HG03064 (cell line): ENCODE results near the gene IVNS1ABP.
A peak's percentile ranks its signal among the peaks of the same experiment; 100 is the strongest.
"Not testable (repeated sequence)": the region's sequence is repeated elsewhere in the genome, so short reads cannot be mapped to it uniquely, and the experiment has no call there.

Experiments
- ATAC-seq: cut with Tn5 transposase; IDR thresholded peaks from one replicate; pipeline ENCODE4 v1.9.1; 2021; ENCODE audit warnings: low read depth; ENCODE audit not compliant: unreplicated experiment

Gene IVNS1ABP

DNA sequence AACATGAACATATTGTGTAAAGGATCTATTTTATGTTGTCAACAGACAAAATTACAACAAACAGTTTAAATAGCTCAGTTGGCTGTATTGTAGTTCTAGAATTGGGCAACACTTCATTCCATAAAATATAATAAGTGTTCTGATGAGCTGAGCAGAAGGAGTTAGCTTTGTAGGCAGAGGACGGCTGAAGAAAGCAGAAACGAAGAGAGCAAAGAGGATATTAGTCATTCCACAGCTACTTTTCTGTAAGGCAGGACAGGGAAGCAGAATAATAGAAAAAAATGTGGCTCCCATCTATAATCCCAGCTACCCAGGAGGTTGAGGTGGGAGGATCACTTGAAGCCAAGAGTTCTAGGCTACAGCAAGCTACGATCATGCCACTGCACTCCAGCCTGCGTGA is 20.2 kb upstream of the IVNS1ABP start:
- no peak for ATAC-seq

DNA sequence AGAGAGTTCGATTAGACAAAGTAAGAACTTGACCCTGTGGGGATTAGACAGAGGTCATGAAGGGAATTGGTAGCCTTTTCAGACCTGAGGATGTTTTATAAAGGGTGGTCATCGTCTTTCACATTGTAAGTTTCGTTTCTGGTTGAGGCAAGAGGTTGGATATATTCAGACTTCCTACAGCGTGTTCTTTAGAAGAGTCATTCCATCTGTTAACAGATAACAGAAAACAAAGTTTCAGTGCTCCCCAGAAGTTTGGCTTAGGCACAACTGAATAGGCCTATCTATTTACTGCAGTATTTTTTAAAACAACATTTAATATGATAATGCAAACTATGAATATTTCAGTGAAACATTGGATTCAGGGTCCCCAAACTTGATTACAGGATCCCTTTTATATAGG is 17.1 kb upstream of the IVNS1ABP start:
- no peak for ATAC-seq

DNA sequence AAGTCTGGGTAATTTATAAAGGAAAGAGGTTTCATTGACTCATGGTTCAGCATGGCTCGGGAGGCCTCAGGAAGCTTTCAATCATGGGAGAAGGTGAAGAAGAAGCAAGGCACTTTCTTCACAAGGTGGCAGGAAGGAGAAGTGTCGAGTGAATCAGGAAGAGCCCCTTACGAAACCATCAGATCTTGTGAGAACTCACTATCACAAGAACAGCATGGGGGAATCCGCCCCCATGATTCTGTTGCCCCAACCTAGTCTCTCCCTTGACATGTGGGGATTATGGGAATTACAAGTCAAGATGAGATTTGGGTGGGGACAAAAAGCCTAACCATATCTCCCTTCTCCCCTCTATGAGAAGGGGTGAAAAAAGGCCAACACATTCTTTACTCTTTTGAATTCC is 11.2 kb upstream of the IVNS1ABP start:
- no peak for ATAC-seq

DNA sequence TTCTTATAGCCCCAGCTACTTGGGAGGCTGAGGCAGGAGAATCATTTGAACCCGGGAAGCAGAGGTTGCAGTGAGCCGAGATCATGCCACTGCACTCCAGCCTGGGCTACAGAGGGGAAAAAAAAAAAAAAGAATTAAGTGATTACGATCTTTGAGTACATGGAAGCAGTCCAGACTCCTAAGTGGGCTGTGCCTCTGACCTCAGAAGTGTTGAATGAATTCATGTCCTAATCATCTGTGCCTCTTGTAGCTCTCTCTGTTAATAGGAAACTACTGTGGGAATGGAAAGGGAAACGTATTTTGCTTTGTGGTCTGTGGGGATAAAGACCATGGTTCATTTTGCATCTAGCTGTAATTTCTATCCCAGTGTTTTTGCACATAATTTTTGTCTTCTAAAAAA is 8.4 kb upstream of the IVNS1ABP start:
- ATAC-seq: no peak

DNA sequence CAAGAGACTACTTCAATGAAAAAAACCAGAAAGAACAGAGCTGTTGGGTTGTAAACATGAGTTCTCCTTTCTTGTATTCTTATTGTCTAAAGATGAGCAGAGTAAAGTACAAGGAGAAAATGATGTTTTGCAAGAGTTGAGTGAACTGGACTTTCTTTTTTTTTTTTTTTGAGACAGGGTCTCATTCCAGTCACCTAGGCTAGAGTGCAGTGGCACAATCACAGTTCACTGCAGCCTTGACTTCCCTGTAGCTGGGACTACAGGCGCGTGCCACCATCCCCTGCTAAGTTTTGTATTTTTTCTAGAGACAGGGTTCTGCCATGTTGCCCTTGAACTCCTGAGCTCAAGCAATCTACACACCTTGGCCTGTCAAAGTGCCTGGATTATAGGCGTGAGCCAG is 7.1 kb upstream of the IVNS1ABP start:
- ATAC-seq: no peak

DNA sequence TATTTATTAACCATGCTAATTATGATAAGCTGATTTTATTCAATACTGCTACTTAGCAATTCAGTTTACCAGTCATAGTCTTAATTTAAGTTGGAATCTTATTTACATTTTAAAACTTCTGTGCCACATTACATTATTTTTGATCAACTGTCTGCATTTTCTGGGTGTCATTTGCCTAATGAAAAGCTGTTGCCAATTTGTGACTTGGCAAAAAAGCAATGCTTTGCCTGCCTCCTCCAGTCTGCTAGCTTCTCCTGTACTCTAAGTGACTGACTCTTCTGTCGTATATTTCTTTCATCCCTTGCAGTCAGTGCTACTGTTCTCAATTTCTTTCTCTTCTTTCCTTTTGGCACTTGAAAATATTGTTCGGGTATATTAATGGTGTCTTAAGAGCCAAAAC is 5.6 kb upstream of the IVNS1ABP start:
- no peak for ATAC-seq

DNA sequence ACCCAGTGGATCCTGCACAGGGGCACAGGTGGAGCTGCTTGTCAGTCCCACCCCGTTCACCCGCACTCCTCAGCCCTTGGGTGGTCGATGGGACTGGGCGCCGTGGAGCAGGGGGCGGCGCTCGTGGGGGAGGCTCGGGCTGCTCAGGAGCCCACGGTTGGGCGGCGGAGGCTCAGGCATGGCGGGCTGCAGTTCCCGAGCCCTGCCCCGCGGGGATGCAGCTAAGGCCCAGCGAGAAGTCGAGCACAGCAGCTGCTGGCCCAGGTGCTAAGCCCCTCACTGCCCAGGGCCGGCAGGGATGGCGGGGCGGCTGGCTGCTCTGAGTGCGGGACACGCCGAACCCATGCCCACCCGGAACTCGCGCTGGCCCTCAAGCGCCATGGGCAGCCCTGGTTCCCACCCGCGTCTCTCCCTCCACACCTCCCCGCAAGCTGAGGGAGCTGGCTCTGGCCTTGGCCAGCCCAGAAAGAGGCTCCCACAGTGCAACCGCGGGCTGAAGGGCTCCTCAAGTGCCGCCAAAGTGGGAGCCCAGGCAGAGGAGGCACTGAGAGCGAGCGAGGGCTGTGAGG is 4.7 kb upstream of the IVNS1ABP start:
- ATAC-seq: not testable (repeated sequence)

DNA sequence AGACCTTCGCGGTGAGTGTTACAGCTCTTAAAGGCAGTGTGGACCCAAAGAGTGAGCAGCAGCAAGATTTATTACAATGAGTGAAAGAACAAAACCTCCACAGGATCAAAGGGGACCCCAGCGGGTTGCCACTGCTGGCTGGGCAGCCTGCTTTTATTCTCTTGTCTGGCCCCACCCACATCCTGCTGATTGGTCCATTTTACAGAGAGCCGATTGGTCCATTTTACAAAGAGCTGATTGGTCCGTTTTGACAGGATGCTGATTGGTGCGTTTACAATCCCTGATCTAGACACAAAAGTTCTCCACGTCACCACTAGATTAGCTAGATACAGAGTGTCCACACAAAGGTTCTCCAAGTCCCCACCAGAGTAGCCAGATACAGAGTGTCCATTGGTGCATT is 4.1 kb upstream of the IVNS1ABP start:
- not testable (repeated sequence) for ATAC-seq

DNA sequence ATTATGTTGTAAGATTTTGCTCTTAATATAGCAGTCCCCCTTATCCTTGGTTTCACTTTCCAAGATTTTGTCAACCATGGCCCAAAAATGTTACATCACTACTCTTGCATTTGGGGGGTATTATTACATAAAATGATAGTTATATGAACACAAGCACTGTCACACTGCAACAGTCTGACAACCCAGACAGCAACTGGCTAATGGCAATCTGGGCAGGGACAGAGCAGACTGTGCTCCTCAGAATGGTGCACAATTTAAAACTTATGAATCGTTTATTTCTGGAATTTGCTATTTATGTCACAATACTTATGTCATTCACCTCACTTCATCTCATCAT is 2.1 kb upstream of the IVNS1ABP start:
- no peak for ATAC-seq

DNA sequence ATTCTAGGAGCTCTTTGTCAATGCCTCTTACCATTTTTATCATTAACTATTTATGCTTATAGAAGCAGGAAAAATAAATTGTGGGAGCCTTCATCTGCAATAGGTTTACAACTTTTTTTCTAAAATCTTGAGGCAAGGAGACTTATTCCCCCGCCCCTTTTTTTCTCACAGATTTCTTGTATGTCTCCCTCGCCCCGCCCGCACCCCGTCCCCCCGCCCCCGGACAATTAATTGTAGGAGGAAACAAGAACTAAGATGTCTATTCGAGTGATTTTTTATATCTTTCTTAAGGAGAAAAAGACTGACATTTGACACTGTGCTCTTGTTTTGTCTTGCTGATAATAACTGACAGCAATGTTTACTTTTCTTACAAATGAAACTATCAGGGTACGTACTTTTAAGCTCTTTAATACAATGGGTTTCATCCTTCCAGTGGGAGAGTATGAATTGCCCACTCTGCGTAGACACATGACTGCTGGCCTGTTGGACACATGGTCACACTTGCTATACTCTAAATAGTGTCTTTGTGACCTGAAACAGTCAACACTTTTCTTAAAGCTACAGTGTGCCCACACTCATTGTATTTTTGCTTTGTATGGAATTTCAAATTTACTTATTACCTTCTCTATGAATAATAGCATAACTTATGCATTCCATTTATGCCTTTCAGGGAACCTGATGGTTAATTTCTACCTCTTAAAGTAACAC is 1.5 kb upstream of the IVNS1ABP start:
- ATAC-seq: no peak

DNA sequence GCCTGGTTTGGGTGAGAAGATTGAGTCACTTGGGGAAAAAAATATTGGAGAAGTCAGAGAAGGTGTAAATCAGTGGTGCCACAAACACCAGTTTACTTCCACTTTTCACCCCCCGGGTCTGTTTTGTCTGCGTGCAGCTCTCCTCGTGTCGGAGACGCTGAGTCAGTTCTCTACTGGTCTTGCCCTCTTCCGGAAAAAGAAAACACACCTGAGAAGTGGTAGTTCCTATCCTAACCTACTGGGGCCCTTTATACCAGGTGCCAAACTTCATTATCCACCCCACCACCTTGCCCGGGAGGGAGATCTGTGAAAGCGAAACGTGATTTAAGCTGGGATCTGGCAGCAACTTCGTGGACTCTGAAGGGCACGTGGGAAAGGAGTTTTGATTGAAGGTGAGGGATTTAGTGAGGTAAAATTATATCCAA is 855 bp upstream of the IVNS1ABP start:
- peak; percentile 37 for ATAC-seq

DNA sequence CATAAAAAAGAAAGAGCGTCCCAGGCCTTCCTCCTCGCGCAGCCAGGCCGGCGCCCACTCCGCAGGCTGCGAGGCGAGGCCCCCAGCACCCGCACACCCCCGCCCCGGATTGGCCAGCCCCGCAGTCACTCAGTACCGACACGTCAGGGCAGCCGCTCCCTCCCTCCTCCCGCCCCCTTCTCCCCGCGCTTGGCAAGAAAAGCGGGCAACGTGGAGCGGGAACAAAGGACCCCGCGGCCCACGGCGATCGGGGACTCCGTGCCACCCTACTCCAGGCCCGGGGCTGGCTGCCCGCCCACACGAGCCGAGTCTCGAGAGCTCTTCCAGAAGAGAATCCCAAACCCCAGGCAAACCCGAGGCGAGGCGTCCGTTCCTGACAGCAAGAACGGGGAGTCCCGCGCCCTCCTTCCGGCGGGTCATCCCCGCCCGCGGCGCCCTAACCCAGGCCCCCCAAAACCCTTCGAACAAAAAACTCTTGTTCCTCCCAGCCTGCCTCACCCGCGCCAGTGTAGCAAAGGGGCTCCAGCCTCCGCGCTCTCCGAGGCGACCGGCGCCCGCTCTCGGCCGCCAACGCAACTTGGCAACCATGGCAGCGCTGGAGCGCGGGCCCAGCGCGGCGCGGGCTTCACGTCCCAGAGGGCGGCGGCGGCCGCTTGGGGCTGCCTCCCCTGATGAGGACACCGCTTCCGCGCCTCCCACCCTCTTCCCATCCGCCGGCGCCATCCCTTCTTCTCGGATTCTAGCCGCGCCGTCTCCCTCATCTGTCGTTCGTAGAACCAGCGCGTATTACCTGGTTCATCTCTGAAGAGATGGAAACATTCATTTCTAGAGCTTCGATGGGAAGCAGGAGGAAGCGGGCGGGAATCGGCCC is 645 bp downstream of the IVNS1ABP start:
- ATAC-seq: peak; percentile 61

DNA sequence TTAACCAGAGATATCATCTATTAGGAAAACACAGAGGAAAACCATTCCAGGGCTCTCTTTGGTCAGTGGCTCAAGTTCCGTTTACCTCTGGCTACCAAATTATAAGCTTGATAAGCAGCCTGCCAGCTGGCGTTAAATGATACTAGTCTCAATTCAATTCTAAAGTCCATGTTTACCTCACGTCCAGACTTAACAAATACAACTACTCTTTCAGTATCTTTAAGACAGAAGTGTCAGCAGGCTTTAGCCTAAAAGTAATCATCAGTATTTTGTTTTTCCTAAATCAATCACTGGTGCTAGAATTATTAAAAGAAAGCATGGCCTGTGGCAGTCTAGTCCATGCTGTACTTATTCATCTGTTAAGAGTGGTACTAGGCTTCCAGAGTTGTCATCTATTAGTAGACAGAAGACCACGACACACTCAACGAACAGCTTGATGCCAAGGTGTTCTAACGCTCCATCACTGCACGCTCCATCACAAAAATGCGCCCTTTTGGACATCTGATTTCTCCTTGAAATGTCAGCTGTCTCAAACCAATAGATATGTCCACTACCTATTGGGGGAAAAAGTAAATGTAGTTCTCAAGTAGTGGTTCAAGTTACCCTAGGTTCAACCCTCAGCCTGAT is 1.5 kb downstream of the IVNS1ABP start:
- no peak for ATAC-seq

DNA sequence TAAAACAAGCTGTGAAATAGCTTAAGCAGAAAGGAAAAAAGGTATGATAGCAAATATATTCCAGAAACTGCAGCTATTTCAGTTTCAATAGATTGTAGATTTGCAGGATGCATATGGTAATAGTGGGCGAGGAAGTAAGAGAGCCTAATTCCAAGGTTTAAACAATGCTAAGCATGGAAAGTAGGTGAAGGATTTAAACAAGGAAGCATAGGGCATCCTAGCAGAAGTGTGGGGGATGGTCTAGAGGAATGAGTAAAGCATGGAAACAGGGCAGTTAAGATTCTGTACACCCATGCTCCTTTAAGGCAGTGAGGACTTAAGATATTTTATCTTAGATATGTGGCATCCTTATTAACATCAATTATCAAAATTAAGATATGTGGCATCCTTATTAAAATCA is 2.6 kb downstream of the IVNS1ABP start:
- ATAC-seq: no peak

DNA sequence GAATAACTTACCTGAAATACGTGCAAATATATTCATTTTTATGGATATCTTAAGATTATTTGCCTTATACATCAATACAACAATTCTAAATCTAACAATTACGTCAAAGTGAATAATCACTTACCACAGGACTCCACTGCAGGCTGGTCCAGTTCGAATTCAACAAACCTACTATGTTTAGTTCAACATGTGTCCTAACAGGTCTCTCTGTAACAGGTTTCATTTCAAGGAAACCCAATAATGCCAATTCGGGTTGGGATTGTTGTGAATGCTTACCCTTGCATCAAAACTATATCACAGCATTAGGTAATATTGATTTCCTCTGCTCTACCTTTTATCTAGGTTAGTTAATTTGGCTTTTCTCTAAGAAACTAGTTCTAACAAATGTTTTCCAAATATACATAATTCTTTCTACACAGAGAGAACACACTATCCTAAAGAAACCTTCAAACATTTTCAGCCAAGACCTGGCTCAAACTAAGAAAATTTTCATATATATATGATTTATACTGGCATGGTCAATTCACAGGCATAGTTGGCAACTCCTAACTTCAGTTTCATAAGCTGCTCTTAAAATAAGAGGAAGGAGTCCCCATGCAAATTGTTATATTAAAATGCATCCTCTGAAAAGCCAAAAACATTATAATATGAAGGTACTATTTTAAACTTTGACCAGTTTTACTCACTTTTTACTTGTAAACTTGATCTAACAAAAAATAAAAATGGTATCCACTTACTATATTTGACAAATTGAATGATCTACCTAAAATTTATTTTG is 4.5 kb downstream of the IVNS1ABP start:
- no peak for ATAC-seq

DNA sequence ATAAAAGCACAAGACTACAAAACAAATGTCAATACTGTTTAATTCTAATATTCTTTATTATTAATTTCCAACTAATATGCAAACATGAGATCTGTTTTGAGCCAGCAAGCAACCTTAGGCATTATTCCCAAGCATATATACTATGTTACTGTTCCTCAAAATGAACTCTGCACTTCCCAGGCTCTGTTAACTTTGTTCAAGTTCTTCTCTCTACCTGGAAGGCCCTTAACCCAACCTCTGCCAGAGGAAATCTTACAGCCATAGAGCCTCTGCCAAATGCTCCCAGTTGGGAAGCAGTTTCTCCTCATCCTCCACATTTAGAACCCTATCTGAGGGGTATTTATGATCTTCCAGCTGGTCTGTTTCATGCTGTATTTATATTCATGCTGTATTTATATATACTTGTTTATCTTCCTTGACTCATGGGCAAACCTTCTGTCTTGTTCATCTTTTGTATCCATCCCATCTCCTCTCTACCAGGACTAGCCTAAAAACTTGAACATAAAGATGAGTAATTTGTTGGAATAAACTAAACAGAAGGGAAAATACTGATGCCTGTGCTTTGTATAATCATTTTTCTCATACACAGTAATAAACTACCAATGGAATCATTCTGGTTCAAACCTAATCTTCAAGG is 5.3 kb downstream of the IVNS1ABP start:
- ATAC-seq: no peak

DNA sequence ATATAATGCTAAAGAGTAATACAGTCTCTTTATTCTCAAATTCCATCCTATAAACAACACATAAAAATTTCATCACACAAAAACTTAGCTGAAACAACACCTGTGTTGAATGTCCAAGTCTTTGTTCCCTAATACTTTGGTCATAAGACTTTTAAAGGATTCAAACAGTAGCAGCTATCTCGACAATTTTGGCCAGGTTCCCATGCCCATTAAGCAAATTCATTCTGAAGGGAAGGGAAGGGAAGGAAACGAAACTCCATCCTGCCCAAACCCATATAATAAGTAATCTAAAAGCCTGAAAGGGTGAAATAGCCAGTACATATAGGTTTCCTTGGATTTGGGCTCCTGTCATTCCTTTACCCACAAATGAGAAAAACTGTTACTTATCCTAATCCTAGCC is 7.5 kb downstream of the IVNS1ABP start:
- ATAC-seq: no peak

DNA sequence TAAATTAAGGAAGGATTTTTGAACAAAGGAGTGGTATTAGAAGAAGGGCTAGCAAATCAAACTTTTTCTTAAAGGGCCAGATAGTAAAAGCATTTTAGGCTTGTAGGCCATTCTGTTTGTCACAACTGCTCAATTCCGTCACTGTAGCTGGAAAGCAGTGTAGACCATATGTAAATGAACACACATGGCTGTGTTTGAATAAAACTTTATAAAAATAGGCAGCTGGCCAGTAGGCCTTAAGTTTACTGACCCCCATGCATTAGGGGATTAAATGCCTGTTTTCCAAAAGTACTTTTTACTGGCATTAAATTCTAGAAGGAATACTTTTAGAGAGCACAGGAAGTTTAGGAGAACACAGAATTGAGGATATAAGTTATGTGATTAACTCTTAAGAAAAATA is 8.9 kb downstream of the IVNS1ABP start:
- ATAC-seq: no peak

DNA sequence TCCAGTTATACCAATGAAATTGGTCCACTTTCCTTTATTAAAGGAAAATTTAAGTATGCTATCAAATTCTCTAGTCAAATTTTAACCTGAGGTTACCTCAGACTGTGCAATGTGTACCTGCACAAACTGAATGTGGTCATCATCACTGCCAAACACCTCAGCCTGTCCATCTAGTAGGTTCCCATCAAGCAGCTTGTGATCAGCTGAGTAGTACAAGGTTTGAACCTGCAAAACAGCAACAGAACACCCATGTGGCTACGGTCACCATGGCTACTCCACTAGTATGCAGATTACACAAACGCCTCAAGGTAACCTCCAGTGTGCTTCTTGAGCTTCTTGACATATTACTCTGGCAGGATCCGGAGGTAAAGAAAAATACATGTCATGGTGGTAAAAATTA is 11.6 kb downstream of the IVNS1ABP start:
- no peak for ATAC-seq

DNA sequence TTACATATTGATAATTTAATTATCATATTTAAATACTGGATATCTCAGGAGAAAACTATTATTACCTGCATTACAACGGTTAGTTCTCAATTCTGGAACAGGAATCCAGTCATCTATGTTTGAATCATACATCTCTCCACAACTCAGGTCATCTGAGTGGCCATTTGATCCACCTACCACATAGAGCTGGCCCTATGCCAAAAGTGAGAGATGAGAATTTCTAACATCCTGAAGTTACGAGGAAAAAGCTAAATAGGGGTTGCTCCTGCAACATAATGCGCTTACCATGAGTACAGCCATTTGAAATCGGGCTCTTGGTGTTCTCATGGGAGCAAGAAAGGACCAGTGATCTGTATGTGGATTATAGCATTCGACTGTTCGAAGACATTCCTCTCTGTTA is 16.9 kb downstream of the IVNS1ABP start:
- no peak for ATAC-seq
